GM19455 (cell line): ENCODE measurements around the gene NPBWR2.
"Not testable (repeated sequence)": the region's sequence is repeated elsewhere in the genome, so short reads cannot be mapped to it uniquely, and the experiment has no call there.

Experiments
- ATAC-seq: cut with Tn5 transposase; IDR thresholded peaks from one replicate; pipeline ENCODE4 v1.9.1; 2021; ENCODE audit not compliant: unreplicated experiment

NPBWR2 gene

GRCh38 chr20:64144144-64144912, 37.0 kb upstream of the NPBWR2 start:
- ATAC-seq: no peak

DNA sequence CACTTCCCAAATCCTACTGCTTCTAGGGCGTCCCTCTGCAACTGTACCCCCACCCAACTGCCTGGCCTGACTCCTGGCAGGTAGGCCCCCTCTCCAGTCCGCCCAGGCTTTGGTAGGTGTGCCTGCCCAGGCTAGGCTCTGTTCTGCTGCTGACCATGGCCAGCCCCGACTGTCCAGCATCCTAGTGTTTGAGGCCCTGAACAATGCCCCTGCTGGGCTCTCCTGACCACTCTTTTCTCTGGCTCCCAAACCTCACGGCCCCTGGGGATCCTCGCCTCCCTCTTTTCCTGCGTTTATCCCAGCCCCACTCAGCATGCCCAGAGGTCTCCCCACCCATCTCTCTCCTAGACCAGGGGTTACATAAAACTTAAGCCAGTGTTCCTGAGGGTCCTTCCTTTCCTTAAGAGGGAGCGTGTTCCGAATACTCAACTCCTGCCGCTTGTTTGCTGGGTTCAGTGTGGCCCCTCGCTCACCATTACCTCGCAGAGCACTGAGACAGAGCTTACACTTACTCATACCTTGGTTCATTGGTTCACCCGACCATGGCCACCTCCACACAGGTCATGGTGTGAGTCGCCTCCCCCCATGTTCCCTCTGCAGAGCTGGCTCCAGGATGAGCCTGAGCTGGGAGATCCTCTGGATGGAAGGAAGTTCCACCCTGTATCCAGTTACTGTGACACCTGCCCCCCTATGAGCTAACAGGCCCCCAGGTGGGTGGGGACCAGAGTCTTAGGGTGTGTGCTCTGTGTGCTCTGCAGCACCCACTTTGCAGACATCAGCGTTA, 35.8 kb upstream of the NPBWR2 start:
- ATAC-seq: no peak

DNA sequence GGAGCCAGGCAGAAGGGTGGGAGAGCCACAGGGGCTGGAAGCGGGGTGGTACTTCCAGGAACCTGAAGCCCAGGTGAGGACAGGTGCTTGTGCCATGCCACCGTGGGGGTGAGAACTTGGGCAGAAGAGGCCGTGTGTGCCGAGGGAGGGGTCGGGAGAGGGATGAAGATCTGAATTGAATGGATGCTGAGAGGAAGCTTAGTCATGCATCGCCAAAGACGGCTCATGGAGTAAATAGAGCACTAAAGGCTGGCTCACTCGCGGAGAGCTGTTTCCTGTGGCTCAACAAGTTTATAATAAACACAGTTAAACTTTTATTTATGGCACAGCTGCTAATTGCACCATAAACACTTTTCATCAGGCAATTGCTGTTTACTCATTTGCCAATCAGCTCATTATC, 35.2 kb upstream of the NPBWR2 start:
- no peak for ATAC-seq

DNA sequence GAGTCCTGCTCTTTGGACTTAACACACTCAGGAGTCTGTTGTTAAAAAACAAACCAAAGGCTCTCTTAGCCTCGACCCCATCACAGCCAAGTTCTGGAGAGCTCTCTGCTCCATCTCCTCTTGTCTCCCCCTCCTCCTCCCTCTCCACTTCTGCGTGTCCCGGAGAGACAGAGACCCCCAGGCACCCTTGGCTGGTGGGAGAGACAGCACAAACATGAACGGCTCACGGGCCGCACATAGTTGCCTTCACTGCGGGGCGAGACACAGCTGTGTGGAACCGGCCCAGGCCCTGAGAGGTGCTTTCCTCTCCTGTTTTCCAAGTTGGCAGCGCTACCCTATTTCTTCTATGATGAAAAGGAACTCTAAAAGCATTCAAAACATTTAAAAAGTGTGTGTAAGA, 33.6 kb upstream of the NPBWR2 start:
- no peak for ATAC-seq

DNA sequence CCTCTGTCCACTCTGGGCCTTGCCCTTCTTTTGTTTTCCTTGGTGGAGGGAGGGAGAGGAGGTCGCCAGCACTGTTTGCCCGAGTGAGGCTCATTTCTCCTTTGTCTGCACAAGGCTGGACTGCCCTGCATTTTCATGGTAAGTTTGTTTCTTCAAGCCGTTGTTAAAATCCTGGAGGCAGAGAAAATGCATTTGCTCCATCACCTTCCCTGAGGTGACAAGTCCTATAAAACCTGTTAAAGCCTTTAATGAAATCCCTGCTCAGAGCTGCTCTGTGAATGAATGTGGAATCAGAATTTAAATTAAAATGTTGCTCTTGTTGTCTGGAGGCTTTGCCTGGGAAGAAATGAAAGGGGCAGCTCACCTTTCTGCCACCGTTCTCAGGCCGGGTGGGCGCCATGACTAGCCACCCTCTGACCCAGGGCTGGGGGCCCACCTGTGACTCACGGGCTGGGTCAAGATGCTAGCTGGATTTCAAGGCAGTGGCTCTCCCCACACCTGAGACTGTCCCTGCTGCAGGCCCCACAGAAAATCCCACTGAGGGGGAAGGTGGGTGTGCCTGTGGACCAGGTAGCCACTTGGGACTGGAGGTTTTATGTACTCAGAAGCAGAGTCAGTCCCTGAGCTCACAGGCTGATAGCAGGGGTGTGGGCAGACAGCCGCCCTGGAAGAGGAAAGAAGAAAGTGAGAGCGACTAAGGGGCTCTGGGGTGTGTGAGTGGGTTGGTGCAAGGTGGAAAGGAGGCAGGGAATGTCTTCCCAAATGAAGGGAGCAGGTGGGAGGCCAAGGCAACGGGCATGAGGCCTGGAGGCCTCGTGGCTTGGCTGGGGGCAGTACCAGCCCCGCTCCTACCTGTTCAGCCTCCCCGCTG, 32.9 kb upstream of the NPBWR2 start:
- ATAC-seq: no peak

DNA sequence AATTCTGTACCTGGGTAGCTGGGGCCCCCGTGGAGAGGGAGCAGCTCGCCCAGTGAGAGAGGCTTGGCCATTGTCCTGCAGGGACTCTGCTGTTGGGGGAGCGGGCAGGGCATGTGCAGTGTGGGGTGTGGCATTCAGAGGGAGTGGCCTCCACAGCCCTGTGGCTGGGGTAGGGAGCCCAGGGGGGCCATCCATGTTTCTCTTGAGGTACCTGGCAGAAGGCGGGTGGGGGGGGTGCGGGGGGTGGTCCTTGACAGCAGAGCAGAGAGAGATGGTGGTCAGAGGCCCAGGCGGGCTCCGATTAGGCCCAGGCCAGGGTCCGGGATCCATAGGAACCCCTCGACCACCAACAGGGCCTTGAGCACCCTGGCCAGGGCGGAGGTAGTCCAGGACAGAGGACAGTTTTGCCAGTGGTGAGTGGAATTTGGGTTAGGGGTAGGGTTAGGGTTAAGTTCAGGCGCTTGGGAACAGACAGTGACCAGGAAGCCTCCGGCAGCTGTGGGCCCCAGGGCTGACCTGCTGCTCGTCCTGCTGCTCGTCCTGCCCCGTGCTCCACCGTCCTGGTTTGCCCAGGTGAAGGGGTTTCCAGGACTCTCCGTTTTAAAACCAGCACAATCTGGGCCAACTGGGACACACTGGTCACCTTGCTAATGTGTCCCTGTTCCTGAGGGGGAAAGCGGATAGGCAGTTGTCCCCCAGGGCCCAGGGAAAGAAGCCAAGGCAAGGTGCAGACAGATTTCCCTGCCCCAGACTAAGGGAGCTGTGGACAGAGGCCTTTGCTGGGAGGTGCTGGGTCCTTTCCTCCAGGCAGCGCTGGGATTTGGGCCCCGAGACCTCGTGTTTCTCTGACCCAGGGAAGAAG, 32.1 kb upstream of the NPBWR2 start:
- no peak for ATAC-seq

DNA sequence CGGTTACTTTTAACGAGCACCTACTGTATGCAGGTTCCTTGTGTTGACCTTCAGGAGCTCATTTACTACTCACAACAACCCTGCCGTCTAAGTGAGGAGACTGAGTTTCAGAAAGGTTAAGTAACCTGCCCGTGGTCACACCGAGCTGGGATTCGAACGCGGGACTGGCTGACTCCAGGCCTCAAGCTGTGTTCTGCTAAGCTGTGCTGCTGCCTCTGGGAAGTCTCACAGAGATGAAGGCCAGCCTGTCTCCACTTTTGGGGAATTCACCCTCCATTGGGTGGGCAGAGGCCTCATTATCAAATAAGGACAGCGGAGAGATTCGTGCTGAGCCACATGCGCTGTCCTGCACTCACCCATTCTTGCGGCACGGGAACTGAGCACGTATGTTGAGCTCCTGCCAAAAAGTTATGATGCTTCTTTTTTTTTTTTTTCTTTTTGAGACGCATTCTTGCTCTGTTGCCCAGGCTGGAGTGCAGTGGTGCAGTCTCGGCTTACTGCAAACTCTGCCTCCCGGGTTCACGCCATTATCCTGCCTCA, 31.0 kb upstream of the NPBWR2 start:
- ATAC-seq: no peak

- no peak for ATAC-seq
These were observed 30.2 kb upstream of the NPBWR2 start for GRCh38 chr20:64137598-64138031.

DNA sequence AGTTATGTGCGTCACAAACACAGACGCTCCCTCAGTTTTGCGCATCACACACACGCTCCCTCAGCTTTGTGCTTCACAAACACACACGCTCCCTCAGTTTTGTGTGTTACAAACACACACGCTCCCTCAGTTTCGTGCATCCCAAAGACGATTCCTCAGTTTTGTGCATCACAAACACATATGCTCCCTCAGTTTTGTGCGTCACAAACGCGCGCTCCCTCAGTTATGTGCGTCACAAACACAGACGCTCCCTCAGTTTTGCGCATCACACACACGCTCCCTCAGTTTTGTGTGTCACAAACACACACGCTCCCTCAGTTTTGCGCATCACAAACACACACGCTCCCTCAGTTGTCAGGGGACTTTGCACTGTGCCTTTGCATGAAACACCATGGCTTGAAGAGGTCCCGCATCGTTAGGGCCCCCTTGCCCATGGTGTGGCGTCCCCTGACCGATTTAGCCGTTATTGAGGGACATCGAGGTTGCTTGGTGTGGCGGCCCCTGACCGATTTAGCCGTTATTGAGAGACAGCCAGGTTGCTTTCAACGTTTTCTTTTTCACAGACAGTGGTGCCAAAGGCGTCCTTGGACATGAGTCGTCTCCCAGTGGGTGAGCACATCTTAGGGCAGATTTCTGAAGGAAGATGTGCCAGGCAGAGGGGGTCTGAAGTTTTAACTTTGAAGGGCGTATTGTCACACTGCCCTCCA, 28.8 kb upstream of the NPBWR2 start:
- no peak for ATAC-seq

DNA sequence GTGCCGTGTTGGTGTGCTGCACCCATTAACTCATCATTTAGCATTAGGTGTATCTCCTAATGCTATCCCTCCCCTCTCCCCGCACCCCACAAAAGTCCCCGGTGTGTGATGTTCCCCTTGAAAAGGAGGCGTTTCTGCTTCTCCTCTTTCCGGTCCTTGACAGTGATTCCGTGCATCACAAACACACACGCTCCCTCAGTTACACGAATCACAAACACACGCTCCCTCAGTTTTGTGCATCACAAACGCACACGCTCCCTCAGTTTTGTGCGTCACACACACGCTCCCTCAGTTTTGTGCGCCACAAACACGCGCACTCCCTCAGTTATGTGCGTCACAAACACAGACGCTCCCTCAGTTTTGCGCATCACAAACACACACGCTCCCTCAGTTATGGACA, 27.4 kb upstream of the NPBWR2 start:
- not testable (repeated sequence) for ATAC-seq

DNA sequence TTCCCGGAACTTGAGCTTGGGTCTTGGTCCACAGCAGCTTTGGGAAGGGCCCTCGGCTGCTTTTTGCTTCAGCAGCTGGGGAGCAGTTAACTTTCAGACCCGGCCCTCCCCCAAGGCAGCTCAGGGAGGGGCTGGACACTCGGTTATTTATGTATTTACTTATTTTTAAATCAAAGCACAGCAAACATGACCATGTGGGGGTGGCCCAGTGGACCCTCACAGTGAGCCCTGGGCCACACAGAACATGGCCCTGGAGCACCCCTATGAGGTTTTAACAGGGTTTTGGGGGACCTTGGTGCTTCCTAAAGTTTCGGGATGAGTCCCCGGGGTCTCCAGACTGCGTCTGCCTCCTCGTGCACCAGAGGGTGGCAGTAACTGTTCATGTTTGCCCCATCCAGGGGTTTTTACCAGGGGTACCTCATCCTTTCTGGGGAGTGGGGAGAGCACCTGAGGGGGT, 26.6 kb upstream of the NPBWR2 start:
- no peak for ATAC-seq

- ATAC-seq: no peak
These were observed 24.0 kb upstream of the NPBWR2 start for GRCh38 chr20:64131406-64131805.

DNA sequence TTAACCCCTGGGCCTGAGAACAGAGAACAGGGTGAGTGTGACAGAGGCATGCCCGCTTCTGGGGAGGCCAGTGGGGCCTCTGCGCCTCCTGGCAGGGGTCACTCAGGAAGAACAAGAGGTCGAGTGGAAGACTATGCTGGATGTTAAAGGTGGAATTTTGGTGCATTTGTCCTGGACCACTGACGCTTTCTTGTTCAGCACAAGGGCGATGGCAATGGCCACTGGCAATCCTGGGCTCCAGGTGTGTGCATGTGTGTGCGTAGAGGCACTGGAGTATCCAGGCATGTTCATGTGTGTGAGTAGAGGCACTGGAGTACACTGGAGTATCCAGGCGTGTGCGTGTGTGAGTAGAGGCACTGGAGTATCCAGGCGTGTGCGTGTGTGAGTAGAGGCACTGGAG, 23.5 kb upstream of the NPBWR2 start:
- ATAC-seq: no peak

- no peak for ATAC-seq
These were observed 22.9 kb upstream of the NPBWR2 start for GRCh38 chr20:64130271-64130670.

DNA sequence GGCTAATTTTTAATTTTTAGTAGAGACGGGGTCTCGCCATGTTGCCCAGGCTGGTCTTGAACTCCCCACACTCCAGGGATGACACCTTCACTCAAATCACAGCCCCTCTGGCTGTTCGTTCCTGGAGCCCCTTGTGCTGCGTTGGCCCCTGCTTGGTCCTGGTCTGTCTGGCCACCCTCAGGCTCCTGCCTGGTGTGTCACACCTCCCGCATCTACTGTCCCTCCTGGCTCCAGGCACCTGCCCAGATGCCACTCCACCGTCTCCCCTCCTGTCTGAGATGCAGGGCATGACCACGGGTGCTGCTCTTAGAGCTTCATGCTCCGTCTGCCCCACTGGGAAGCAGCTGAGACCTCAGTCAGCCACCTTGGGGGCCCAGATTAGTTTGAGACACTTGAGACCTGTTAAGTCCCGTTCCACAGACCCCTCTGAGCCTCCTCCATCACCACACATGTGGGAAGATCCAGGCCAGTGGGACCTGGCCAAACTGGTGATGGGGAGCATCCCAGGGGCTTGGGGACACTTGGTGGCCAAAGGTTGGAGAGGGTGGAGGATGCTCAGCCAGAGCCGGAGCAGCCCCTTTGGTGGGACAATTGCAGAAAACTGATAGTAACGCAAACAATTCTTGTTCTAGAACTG, 21.9 kb upstream of the NPBWR2 start:
- no peak for ATAC-seq

- not testable (repeated sequence) for ATAC-seq
These were observed 16.2 kb upstream of the NPBWR2 start for GRCh38 chr20:64123517-64123916.

DNA sequence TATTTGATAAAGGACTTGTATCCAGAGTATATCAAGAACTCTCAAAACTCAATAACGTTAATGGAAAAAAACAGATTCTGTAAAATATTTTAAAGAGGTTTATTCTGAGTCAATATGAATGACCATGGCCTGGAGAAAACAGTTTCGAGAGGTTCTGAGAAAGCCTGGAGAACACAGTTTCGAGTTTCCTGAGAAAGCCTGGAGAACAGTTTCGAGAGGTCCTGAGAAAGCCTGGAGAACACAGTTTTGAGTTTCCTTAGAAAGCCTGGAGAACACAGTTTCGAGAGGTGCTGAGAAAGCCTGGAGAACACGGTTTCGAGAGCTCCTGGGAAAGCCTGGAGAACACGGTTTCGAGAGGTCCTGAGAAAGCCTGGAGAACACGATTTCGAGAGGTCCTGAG, 15.6 kb upstream of the NPBWR2 start:
- ATAC-seq: not testable (repeated sequence)

DNA sequence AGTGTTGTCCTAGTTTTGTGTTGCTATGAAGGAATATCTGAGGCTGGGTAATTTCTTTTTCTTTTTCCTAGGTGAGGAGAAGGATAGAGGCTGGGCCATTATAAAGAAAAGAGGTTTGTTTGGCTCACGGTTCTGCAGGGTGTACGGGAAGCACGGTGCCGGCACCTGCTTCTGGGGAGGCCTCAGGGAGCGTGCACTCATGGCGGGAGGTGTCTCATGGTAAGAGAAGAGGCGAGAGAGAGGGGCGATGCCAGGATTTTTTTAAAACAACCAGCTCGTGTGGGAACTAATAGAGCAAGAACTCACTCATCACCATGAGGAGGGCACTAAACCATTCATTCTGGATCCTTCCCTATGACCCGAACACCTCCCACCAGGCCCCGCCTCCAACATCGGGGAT, 14.2 kb upstream of the NPBWR2 start:
- no peak for ATAC-seq
